GM21360 (cell line): ENCODE data around the gene KCNJ8.

Experiments
- ATAC-seq: cut with Tn5 transposase; IDR thresholded peaks from one replicate; pipeline ENCODE4 v1.9.1; 2021; ENCODE audit warnings: mild to moderate bottlenecking, moderate library complexity; ENCODE audit not compliant: unreplicated experiment

KCNJ8 gene

DNA sequence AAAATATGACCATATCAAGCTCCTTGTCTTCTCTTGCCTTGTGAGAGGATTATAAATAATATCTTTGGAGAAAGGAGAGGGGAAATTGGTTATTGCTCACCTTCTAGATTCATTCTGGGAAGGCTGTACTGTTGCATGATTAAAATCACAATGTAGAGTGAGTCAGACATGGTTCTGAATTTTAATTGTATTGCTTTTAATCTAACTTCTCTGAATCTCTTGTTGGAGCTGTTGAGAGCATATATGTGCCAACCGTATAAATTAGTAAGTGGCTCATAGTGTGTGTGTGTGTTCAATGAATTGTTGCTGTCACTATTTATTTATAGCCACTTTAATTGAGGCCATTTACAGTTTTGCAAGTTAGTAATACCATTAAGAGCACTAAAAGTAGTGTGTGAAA, 56.1 kb downstream of the KCNJ8 start:
- ATAC-seq: no peak

DNA sequence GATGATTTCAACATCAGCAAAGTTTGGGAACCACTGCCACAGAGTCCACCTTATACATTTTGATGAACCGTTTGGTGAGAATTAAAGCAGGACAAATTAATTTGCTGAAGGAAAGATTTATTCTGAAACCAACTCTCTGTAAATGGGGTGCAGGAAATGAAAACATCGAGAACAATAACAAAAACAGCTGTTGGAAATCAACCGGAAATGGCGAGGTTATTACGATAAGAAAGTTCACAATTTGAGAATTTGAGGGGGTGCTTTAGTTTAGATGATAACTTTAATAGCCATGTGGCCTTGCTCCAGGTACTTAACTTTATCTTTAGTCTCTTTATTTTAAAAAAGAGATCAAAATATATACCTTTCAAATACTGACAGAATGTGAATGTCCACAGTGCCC, 56.7 kb downstream of the KCNJ8 start:
- ATAC-seq: no peak

DNA sequence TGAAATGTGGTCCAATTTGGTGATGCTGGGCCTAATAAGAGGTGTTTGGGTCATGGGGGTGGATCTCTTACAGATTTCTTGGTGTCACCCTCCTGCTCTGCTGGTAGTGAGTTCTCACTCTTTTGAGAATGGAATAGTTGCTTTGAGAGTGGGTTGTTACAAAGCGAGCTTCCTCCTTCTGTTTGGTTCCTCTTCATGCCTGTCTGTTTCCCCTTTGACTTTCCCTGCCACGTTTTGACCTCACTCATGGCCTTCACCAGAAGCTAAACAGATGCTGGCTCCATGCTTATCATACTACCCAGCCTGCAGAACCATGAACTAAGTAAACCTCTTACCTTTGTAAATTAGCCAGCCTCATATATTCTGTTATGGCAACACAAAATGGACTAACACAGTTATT, 59.1 kb downstream of the KCNJ8 start:
- no peak for ATAC-seq
